Kidney epithelial cell (primary cell): ENCODE measurements around the gene FEM1A. TPM values are rescaled to one million over a fixed set of nuclear protein-coding genes. Genes with fewer than 3 reads are reported as not detected.

Source experiments
- DNase-seq: peaks from one replicate; pipeline ENCODE4 v3.0.0-alpha.2; 2010; ENCODE audit warnings: low read depth
- H3K27me3 ChIP-seq: 2 replicates; pipeline ENCODE4 v1.6.0; 2011; ENCODE audit warnings: low read length; ENCODE audit not compliant: control insufficient read depth, insufficient read depth
- H3K36me3 ChIP-seq: 2 replicates; pipeline ENCODE4 v1.5.1; 2011; ENCODE audit warnings: low read length; ENCODE audit not compliant: control insufficient read depth, insufficient read depth
- H3K4me3 ChIP-seq: 2 replicates; pipeline ENCODE4 v1.5.1; 2011; ENCODE audit warnings: low read depth, mild to moderate bottlenecking, control low read depth, low read length
- total RNA-seq: library from RNA; depleted of rRNA; stranded (reverse); fragments of >200 nt; gene quantifications from 2 replicates; pipeline ENCODE4 v1.2.3, GENCODE V29; 2015
- TF ChIP-seq, protein P1 (sequence below): IDR thresholded peaks from 2 replicates; pipeline ENCODE4 v1.5.1; 2011; ENCODE audit warnings: mild to moderate bottlenecking, moderate library complexity, low read length, control low read depth, inconsistent platforms; ENCODE audit not compliant: insufficient read depth, poor library complexity, severe bottlenecking

Gene FEM1A
- total RNA-seq, 1 donor from 2014 or later: 21.0 TPM

DNA sequence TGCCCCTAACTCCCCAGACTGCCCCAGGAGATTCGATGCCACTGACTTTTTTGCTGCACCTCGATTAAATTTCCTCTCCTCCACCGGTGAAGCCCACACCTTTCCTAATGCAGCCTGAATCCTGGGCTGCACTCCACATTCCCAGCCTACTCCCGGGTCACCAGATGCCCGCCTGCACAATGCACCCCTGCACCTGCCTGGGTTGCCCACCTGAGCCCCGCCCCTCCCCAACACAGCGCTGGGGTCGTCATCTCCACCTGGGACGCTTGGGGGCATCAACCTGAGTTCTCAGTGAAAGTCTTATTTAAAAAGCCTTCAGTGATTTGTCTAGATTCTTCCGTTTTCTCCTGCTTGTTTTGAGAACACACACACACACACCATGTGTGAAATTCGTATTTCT is 43.3 kb upstream of the FEM1A start:
- no peak for DNase-seq
- no peaks in the 10 kb centered on the region for H3K36me3 ChIP-seq
- TF ChIP-seq, protein P1, sequence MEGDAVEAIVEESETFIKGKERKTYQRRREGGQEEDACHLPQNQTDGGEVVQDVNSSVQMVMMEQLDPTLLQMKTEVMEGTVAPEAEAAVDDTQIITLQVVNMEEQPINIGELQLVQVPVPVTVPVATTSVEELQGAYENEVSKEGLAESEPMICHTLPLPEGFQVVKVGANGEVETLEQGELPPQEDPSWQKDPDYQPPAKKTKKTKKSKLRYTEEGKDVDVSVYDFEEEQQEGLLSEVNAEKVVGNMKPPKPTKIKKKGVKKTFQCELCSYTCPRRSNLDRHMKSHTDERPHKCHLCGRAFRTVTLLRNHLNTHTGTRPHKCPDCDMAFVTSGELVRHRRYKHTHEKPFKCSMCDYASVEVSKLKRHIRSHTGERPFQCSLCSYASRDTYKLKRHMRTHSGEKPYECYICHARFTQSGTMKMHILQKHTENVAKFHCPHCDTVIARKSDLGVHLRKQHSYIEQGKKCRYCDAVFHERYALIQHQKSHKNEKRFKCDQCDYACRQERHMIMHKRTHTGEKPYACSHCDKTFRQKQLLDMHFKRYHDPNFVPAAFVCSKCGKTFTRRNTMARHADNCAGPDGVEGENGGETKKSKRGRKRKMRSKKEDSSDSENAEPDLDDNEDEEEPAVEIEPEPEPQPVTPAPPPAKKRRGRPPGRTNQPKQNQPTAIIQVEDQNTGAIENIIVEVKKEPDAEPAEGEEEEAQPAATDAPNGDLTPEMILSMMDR: no peak
- peaks cover 14% of the 10 kb centered on the region for H3K27me3 ChIP-seq
- H3K4me3 ChIP-seq: no peak overlapping the region

DNA sequence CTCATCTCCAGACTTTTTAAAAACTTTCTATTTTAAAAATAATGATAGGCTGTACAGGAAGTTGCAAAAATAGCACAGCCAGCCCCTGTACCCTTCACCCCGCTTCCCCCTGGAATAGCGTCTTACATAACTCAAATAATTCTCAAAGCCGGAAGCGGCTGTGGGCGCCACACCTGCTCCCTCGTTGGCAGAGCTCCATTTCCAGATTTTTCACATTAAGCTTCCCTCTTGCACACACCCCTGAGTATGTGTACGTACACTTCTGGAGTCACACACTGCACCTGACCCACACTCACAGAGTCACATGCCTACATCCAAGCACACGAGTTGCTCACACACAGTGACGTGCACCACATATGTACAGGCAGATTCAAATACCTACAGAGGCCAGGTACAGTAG is 42.9 kb upstream of the FEM1A start:
- H3K4me3 ChIP-seq: no peak overlapping the region
- TF ChIP-seq, protein P1: no peak
- no peak for DNase-seq
- no peaks in the 10 kb centered on the region for H3K36me3 ChIP-seq
- peaks cover 14% of the 10 kb centered on the region for H3K27me3 ChIP-seq

- peaks cover 14% of the 10 kb centered on the region for H3K27me3 ChIP-seq
- DNase-seq: no peak
- H3K4me3 ChIP-seq: no peak overlapping the region
- TF ChIP-seq, protein P1: no peak
- H3K36me3 ChIP-seq: no peaks in the 10 kb centered on the region
Measured at GRCh38 chr19:4749870-4750590, 41.5 kb upstream of the FEM1A start.

GRCh38 chr19:4754248-4754647 is 37.3 kb upstream of the FEM1A start:
- no peak for DNase-seq
- TF ChIP-seq, protein P1: no peak
- H3K27me3 ChIP-seq: peaks cover 12% of the 10 kb centered on the region
- H3K36me3 ChIP-seq: no peaks in the 10 kb centered on the region
- no peak overlapping the region for H3K4me3 ChIP-seq

GRCh38 chr19:4755459-4755858 is 36.1 kb upstream of the FEM1A start:
- TF ChIP-seq, protein P1: no peak
- H3K27me3 ChIP-seq: peaks cover 9% of the 10 kb centered on the region
- no peak overlapping the region for H3K4me3 ChIP-seq
- no peak for DNase-seq
- H3K36me3 ChIP-seq: no peaks in the 10 kb centered on the region

- H3K27me3 ChIP-seq: peaks cover 14% of the 10 kb centered on the region
- no peak for DNase-seq
- no peaks in the 10 kb centered on the region for H3K36me3 ChIP-seq
- TF ChIP-seq, protein P1: no peak
- H3K4me3 ChIP-seq: no peak overlapping the region
Measured at GRCh38 chr19:4758082-4758481, 33.5 kb upstream of the FEM1A start.
